ENCODE measurements around the gene FADS2. TPM values are rescaled to one million over a fixed set of nuclear protein-coding genes. Genes with fewer than 3 reads are reported as not detected.

The FADS2 gene
- total and polyA plus RNA-seq, 10 of the 15 experiments (the other 5 are each of a cell fraction or from before 2014, with no cell fraction given) = 3.3 to 313 (median 149) TPM

DNA sequence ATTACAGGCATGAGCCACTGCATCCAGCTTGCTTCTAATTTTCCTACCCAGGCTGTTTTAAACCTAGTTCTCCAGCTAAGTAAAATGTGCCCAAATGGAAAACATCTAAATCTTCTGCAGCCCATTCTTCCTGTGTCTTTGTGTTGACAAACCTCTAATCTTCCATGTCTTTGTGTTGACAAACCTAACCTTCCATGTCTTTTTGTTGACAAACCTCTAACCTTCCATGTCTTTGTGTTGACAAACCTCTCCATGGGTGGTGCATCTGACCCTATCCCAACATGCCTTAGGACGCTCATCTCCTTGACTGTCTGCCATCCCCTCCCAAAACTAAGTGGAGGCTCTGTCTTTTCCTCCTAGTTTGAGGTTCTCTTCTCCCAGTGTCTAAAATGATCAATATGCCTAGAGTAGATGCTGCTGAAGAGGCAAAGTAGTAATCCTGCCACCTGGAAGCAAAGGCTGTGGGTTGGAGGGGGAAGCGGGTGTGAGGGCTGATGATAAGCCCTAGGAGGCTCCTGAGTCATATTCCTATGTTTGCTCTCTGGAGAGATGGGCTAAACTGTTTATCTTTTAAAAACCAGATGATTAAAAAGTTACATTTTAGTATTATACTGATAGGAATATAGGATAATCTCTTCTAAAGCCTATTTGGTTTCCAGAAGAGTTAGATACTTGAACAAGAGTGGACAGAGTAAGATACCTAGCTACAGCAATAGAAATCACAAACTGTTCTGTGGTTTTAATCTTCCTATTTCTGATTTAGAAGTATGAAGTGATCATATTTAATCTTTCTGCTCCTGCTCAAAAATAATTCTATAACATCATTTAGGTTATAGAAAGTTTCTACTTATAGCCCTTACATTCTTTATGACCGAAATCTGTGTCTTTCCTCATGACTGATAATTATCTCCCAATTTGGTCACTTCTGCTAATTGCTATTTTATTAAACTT, 27.5 kb upstream of the FADS2 start:
- Histone ChIP-seq H2AFZ (ENCODE audit: control insufficient read depth, low read depth, low read length) (no peak overlapping the region), H4K20me1 (ENCODE audit: control insufficient read depth, insufficient read depth) (no peaks in the 10 kb centered on the region), H3K4me3 (no peak overlapping the region), H3K27ac (ENCODE audit: control insufficient read depth, insufficient read depth) (no peak overlapping the region), H3K27me3 (replicated peaks in 1 of 2; ENCODE audit: control insufficient read depth in 2 of 2, insufficient read depth in 2 of 2, low read length in 1 of 2) (no peaks in the 10 kb centered on the region), H3K9me3 (replicated peaks; ENCODE audit: control insufficient read depth, insufficient read depth, low read length) (no peaks in the 10 kb centered on the region), H3K79me2 (ENCODE audit: control insufficient read depth, insufficient read depth, low read length) (peaks cover 32% of the 10 kb centered on the region), H3K4me2 (ENCODE audit: control insufficient read depth, insufficient read depth) (no peak overlapping the region), H3K4me1 (ENCODE audit: control insufficient read depth, insufficient read depth, low read length) (no peaks in the 10 kb centered on the region; the same call in 1 of the 2 replicates), H3K36me3 (ENCODE audit: control insufficient read depth in 2 of 2, insufficient read depth in 2 of 2, low read length in 1 of 2) (peaks cover 13 to 14% of the 10 kb centered on the region in 2 experiments; a peak in 3 of 4 replicates), H3K9ac (ENCODE audit: control insufficient read depth, insufficient read depth, low read length) (no peak overlapping the region)
- ChIA-PET RAD21 (ENCODE audit: unreplicated experiment) (interaction anchor here (0.9 to 4.2 kb wide), 5 partner anchors 8 to 308 kb away, joined by 3 to 51 read pairs (median 3); partner anchors contain the start of genes FEN1 and TMEM258), POLR2A (interaction anchor here (0.7 to 7.0 kb wide), 3 partner anchors 8 to 171 kb away, joined by 3 to 77 read pairs (median 3); partner anchors contain the start of genes FADS1, FEN1 and TMEM258), CTCF (interaction anchor here (1.0 to 12.7 kb wide), 9 partner anchors 13 to 307 kb away, joined by 3 to 188 read pairs (median 118); partner anchors contain the start of genes BEST1 and FADS1), SMC1A (ENCODE audit: uncharacterized antibody, unreplicated experiment) (interaction anchor here (0.7 to 6.0 kb wide), 7 partner anchors 11 to 281 kb away, joined by 3 to 79 read pairs (median 9); partner anchors contain the start of gene FADS2)
- in situ Hi-C loops (cut with MboI) = no loop called here
- FAIRE-seq (no peak), DNase-seq (ENCODE audit: low read depth, low spot score) (no peak), ATAC-seq (no peak)
- WGBS (ENCODE audit: insufficient coverage, insufficient replicate concordance, low lambda C conversion rate, missing lambda C conversion rate) = 83% methylated on average over 3 of the region's 3 CpGs
- TF ChIP-seq REST (IDR thresholded peaks at IDR 0.05; ENCODE audit: low read depth, low read length) = no peak
- TF ChIP-seq ZNF687 (IDR thresholded peaks at IDR 0.05) = no peak
- TF ChIP-seq, protein P1, sequence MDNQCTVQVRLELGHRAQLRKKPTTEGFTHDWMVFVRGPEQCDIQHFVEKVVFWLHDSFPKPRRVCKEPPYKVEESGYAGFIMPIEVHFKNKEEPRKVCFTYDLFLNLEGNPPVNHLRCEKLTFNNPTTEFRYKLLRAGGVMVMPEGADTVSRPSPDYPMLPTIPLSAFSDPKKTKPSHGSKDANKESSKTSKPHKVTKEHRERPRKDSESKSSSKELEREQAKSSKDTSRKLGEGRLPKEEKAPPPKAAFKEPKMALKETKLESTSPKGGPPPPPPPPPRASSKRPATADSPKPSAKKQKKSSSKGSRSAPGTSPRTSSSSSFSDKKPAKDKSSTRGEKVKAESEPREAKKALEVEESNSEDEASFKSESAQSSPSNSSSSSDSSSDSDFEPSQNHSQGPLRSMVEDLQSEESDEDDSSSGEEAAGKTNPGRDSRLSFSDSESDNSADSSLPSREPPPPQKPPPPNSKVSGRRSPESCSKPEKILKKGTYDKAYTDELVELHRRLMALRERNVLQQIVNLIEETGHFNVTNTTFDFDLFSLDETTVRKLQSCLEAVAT (IDR thresholded peaks at IDR 0.05) = no peak
- no peak for TF ChIP-seq RCOR1 (conservative IDR thresholded peaks at IDR 0.05; ENCODE audit: low read depth, low read length)
- no peak for TF ChIP-seq ATF3 (IDR thresholded peaks at IDR 0.05; ENCODE audit: borderline replicate concordance, extremely low read depth, low read depth, low read length)
- TF ChIP-seq HCFC1 (IDR thresholded peaks at IDR 0.05; ENCODE audit: low read length) = no peak
- no peak for TF ChIP-seq IRF3 (IDR thresholded peaks at IDR 0.05)
- no peak for TF ChIP-seq KDM1A (IDR thresholded peaks at IDR 0.05; ENCODE audit: borderline replicate concordance)
- BruUV-seq (replicated peaks) = no TSS peak
- intact Hi-C loops (cut with micrococcal nuclease; ENCODE audit: unreplicated experiment) = no loop called here

All from GM12878 (cell line).